Globus pallidus (tissue), 1 donor: ENCODE measurements around the gene SLC5A3.

ENCODE experiments used
- DNase-seq: peaks from one replicate; pipeline ENCODE4 v3.0.0-alpha.2; 2015; ENCODE audit warnings: low spot score

Gene SLC5A3

DNA sequence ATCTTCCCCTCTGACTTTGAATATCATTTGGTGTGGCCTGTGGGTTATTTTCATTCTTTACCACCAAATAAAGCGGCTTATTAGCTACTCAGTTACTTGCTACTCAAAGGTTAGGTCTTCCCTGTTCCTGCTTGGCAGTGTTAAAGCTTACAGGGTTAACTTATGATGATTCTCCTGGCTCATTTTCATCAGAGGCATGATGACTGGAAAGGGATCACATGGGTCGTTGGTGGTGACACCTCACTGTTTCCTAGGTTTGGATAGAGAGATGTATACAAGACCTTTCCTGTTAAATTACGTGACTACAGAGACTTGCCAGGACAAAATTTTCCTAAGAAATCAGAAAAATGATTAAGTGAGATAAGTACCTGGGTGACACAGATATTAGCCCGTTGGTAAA, 27.4 kb downstream of the SLC5A3 start:
- DNase-seq: no peak

- no peak for DNase-seq
Measured at GRCh38 chr21:34105947-34106541, 32.7 kb downstream of the SLC5A3 start.

DNA sequence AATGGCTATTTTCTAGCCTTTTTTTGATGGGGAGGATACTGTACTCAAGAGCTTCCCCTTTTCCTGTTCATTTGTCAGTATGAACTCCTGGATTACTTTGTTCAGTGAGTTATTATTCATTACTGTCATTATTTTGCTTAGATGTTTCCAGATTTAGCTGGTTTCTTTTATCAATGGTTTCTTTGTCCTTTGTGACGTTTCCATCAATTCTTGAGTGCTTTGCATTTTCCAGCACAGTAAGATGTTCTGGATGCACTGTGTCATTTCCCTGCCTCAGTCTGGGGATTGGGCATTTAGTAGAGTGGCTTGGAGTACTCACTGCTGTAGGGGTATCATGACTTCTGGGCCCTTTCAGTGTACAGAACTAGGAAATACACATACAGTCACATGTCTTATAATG, 34.2 kb downstream of the SLC5A3 start:
- DNase-seq: no peak

- no peak for DNase-seq
Measured at GRCh38 chr21:34109075-34109474, 35.7 kb downstream of the SLC5A3 start.

DNA sequence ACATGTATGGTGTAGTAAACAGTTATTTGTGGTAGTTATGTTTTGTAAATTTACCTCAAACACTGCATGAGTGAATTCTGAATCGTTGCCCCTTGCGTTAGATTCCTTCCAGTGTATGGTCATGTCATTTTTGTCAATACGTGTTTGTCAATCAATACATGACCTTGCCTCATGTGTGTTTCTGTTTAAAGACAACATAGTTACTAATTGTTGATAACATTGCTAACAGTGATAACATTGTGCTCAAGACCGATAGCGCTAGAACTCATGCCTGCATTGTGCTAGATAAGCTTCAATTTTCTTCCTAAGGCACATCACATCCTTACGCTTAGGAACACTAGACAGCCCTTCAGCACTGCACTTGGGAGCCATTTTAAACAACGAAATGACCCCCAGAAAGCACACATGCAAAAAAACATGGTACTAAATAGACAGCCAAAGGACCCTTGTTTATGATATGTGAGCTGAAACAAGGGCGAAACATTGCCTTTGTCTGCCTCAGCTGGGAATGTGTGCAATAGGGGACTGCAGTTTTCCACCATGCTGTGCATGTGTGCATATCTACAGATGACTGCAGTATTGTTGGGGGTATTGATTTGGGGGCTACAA, 37.3 kb downstream of the SLC5A3 start:
- no peak for DNase-seq

DNA sequence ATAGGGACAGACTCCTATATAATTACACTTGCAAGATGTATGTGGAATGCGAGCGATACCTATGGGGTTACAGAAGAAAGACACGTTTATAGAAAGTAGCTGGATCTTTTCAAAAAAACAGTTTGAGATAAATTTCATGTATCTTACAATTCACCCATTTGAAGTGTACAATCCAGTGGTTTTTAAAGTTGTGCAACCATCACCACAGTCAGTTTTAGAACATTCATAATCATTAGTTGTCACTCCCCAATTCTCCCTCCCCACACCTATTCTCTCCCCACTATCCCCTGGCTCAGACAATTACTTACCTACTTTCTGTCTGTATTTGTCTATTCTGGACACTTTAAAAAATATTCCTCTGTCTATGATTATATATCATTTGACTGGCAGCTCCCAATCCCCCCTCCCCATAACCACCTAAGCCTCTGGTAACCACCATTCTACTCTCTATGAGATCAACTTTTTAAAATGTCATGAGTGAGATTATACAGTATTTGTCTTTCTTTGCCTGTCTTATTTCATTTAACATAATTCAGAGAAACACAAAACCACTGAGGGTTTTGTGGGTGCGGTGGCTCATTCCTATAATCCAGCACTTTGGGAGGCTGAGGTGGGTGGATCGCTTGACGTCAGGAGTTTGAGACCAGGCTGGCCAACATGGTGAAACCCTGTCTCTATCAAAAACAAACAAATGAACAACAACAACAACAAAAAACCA, 39.1 kb downstream of the SLC5A3 start:
- DNase-seq: no peak

DNA sequence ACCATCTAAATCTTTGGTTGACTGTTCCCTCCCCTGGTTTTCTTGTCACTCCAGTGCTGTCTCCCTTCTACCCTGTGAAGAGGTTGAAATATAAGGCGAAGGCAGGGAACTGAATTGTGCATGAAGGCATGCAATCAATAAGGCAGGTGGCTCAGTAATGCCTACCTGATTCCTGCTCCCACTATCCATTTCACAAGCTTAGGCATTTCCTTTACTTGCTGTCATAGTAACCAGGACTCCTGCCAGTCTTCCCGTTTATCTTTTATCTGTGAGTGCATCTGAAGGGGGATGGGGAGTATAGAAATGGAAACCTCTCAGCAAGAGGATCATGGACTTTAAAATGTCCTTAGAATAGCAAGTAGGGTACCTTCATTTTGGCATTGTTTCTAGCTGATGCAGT, 40.5 kb downstream of the SLC5A3 start:
- DNase-seq: no peak

GRCh38 chr21:34115160-34115559, 41.8 kb downstream of the SLC5A3 start:
- no peak for DNase-seq

DNA sequence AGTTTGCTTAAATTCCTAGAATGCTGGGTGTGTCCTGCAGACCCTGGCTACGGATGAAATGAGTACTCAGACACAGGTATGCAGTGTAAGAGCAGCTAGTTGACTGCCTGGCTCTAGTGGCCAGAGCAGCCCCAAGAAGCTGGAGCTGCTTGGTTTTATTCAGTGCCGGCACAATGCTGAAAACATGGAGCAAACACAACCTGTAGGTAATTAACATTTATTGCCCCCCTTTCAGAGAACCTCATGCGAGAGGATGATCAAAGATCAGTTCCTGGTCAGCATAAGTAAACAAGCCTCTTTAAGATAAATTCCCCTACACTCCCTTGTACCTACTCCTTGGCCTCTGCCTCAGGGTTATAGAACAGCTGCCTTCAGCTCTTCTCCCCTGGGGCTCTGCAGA, 43.2 kb downstream of the SLC5A3 start:
- no peak for DNase-seq

- DNase-seq: no peak
Measured at GRCh38 chr21:34120867-34121266, 47.5 kb downstream of the SLC5A3 start.

DNA sequence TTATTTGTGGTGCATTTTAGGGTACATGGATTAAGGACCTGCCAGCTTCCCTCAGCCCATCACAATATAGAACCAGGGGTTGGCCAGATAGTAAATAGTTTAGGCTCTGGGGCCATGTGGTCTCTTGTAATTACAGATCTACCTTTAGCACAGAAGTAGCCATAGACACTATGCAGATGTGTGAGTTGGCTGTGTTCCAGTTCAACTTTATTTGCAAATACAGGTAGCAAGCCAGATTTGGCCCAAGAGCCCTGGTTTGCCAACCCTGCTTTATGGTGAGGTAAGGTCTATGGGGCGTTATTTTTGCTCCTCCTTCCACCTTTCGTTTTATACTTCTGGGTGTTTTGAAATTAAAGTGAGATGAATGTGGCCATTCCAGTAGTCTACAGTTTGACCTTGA, 48.7 kb downstream of the SLC5A3 start:
- DNase-seq: no peak
